Epithelial cell of proximal tubule (primary cell): Measurements from ENCODE around the gene FHAD1. TPM values are rescaled to one million over a fixed set of nuclear protein-coding genes. Genes with fewer than 3 reads are reported as not detected.

ENCODE experiments used
- DNase-seq: peaks from one replicate; pipeline ENCODE4 v3.0.0-alpha.2; 2011; ENCODE audit warnings: low read depth
- H3K4me3 ChIP-seq: 2 replicates; pipeline ENCODE4 v1.5.1; 2011; ENCODE audit warnings: low read depth, mild to moderate bottlenecking, low read length
- total RNA-seq: library from RNA; depleted of rRNA; stranded (reverse); fragments of >200 nt; gene quantifications from 2 replicates; pipeline ENCODE4 v1.2.3, GENCODE V29; 2015
- TF ChIP-seq, protein P1 (sequence below): conservative IDR thresholded peaks from 2 replicates; pipeline ENCODE4 v1.5.1; 2012; ENCODE audit warnings: low read depth, mild to moderate bottlenecking, low read length

FHAD1 gene
- total RNA-seq, 1 donor from 2014 or later: 0.35 TPM

- TF ChIP-seq, protein P1, sequence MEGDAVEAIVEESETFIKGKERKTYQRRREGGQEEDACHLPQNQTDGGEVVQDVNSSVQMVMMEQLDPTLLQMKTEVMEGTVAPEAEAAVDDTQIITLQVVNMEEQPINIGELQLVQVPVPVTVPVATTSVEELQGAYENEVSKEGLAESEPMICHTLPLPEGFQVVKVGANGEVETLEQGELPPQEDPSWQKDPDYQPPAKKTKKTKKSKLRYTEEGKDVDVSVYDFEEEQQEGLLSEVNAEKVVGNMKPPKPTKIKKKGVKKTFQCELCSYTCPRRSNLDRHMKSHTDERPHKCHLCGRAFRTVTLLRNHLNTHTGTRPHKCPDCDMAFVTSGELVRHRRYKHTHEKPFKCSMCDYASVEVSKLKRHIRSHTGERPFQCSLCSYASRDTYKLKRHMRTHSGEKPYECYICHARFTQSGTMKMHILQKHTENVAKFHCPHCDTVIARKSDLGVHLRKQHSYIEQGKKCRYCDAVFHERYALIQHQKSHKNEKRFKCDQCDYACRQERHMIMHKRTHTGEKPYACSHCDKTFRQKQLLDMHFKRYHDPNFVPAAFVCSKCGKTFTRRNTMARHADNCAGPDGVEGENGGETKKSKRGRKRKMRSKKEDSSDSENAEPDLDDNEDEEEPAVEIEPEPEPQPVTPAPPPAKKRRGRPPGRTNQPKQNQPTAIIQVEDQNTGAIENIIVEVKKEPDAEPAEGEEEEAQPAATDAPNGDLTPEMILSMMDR: no peak
- no peak overlapping the region for H3K4me3 ChIP-seq
These were observed 150.2 kb downstream of the FHAD1 start for GRCh38 chr1:15397236-15397635.

GRCh38 chr1:15399710-15400109 is 152.7 kb downstream of the FHAD1 start:
- DNase-seq: no peak
- TF ChIP-seq, protein P1: no peak
- H3K4me3 ChIP-seq: no peak overlapping the region

More at GRCh38 chr1:15397236-15397635, 150.2 kb downstream of the FHAD1 start:
- no peak for DNase-seq

DNA sequence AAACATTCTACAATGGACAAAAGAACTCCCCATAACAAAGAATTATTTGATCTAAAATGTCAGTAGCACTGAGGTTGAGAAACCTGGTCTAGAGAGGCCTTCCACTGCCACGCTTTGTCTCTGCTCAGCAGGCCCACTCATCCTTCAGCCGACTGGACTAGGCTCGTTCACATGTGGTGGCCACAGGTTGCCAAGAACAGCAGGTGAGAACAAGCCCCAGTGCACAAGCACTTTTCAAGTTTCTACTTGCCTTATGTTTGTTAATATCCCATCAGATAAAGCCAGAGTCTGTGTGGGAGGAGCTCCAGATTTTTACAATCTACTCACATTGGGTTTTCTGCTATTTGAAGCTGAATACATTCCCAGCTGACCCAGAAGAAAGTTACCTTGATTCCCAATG is 153.6 kb downstream of the FHAD1 start:
- TF ChIP-seq, protein P1: no peak
- H3K4me3 ChIP-seq: no peak overlapping the region
- DNase-seq: no peak

- H3K4me3 ChIP-seq: no peak overlapping the region
- no peak for DNase-seq
- TF ChIP-seq, protein P1: no peak
These were observed 154.5 kb downstream of the FHAD1 start for GRCh38 chr1:15401391-15402055.

GRCh38 chr1:15402809-15403450 is 155.9 kb downstream of the FHAD1 start:
- TF ChIP-seq, protein P1: no peak
- no peak for DNase-seq

GRCh38 chr1:15403962-15404580 is 157.0 kb downstream of the FHAD1 start:
- DNase-seq: no peak
- TF ChIP-seq, protein P1: no peak
- H3K4me3 ChIP-seq: no peak overlapping the region

More at GRCh38 chr1:15402809-15403450, 155.9 kb downstream of the FHAD1 start:
- H3K4me3 ChIP-seq: no peak overlapping the region
